HG02870 (cell line): ENCODE data around the gene CPSF6.
"Not testable (repeated sequence)": the region's sequence is repeated elsewhere in the genome, so short reads cannot be mapped to it uniquely, and the experiment has no call there.

ENCODE experiments used
- ATAC-seq: cut with Tn5 transposase; IDR thresholded peaks from one replicate; pipeline ENCODE4 v1.9.1; 2021; ENCODE audit warnings: mild to moderate bottlenecking, moderate library complexity; ENCODE audit not compliant: unreplicated experiment

Gene CPSF6, protein sequence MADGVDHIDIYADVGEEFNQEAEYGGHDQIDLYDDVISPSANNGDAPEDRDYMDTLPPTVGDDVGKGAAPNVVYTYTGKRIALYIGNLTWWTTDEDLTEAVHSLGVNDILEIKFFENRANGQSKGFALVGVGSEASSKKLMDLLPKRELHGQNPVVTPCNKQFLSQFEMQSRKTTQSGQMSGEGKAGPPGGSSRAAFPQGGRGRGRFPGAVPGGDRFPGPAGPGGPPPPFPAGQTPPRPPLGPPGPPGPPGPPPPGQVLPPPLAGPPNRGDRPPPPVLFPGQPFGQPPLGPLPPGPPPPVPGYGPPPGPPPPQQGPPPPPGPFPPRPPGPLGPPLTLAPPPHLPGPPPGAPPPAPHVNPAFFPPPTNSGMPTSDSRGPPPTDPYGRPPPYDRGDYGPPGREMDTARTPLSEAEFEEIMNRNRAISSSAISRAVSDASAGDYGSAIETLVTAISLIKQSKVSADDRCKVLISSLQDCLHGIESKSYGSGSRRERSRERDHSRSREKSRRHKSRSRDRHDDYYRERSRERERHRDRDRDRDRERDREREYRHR

DNA sequence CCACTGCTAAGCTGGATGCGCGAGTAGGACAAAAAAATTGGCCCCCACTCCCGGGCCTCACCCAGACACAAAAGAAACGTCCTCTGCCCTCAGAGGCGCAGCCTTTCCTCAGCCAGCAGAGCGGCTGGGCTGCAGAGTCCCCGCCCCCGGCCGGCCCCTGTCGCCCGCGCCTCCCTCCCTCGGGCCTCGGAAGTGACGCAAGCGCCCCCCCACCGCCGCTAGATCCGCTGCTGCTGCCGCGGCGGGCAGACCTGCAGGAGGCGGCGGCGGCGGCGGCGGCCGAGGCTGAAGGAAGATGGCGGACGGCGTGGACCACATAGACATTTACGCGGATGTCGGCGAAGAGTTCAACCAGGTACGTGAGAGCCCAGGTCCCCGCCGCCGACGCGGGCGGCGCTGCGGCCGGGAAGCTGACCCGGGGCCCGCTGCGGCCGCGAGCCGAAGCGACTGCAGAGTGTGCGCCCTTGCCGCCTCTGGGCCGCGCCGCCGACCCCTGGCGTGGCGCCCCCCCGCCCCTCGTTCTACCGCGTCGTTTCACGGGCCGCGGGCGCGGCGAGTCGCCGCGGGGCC is at the start of gene CPSF6:
Gene CPSF6, plus strand, starts transcription at position 218 of the 570 bp plus-strand sequence. Its CDS starts 78 bp downstream, at position 296.
- ATAC-seq: peak; percentile 84

DNA sequence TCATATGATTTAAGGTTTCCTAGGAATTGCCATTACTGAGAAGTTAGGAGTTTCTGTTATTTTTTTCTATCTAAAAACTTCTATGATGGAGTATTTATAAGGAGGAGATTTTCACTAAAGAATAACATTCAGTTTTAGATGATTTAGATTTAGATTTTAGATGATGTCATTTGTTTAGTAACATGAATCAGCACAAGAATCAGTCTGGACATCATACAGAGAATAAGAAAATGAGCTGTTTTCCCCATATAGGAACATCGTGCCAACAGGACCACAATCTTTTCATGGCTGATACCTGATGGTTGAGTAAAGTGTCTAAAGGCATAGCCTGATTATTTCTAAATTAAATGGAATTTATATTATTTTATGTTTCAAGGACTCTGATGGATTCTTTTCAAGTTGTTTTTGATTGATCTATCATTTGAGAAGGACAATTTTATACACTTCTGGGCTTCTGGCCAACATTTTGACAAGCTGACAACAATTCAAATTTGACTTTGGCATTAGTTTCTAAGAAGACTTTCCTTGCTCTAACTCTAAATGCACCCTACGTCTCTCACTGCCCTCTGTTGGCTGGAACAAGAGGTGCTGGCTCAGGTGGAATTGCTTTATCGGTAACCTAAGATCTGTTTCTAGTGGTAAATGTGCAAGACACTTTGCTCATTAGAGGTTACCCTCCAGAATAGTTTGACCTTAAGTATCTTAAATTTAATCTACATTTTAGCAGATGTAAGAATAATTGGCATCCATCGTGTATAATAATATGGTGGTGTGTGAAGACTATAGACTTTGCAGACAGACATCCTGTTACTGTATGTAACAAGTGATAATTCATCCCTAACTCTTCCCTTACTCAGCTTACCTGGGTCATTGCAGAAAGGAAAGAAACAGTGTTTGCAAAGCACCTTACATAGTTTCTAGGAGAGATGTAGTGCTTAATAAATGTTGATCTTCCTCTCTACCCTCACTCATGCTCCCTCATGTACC is 42.8 kb upstream of the CPSF6 start:
- ATAC-seq: no peak

DNA sequence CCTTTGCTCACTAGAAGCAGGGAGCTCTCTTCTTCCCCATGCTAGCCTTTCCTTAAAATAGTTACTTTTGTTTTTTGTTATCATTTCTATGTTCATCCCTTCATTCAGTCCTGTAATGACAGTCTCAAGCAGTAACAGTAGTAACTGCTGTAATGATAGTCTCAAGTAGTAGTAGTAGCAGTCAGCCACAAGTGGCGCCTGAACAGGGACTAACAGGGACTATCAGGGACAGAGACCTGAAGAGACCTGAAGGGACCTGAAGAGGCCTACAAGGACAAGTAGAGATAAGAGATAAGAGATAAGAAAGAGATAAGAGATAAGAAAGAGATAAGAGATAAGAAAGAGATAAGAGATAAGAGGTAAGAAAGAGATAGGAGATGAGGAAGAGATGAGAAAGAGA is 39.4 kb upstream of the CPSF6 start:
- ATAC-seq: not testable (repeated sequence)

DNA sequence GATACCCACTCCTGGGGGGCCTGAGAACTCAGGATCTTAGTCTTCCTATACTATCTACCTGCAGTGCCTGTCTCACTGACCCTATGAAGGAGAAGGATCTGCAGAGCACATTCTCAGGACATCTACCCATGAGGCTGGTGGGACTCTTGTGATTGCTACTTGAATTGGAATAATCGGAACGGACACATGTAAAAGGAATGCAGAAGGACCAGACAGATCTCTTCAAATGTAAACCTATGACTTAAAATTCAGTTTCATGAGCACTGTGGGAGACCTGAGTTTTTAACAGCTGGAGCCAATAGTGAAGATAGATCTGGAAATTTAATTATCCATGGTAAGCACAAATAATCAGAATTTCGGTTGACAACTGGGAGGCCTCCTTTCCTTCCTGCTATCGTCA is 35.2 kb upstream of the CPSF6 start:
- ATAC-seq: no peak

DNA sequence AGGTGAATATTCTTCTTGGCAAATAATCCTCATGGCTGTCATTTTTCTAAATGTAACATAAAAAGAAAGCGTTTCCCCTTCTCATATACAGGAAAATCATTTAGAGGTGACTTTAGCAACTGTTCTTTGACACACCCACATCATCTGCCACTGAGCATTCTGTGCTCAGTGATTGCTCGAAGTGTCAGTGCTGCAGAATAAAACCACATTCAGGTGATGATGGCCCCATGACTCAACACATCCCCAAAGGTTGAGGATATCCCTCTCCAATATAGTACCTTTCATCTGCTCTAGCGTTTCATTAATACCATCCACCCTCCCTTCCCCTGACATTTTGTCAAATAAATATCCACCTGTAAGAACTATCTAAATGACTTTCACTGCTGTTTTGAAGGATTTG is 28.7 kb upstream of the CPSF6 start:
- no peak for ATAC-seq

DNA sequence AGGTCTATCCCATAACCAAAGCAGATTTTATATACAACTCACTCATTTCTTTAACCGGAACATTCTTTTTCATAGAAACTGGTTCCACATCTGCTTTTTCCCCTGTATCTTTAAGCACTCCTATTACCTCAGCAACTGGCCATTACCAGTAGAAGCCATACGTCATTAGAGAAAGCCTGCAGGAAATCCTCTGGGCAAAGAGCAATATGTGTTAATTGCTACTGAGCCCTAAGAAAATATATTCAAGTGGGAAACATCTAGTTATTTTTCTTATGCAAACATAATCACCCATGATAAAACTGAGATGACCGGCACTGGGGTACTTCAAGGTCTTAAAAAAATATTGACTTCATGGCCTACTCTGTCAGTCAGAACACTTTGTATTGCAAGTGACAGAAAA is 28.2 kb upstream of the CPSF6 start:
- no peak for ATAC-seq

DNA sequence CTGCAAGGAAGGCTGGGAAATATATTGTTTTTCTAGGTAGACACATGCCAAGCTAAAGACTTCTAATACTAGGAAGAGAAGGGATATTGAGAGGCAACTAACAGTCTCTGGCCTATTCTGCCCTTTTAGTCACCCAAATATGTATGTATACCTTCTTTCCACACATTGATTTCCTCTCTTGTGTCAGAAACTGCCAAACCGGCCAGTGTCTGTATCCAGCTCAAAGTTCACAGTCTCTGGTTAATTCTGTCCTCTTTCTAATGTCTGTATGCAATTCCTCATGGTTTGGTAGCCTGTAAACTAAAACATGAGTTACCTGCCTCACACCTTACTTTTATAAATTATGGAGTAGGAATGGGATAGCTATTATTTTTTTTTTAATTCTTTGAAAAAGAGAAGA is 25.2 kb upstream of the CPSF6 start:
- no peak for ATAC-seq

DNA sequence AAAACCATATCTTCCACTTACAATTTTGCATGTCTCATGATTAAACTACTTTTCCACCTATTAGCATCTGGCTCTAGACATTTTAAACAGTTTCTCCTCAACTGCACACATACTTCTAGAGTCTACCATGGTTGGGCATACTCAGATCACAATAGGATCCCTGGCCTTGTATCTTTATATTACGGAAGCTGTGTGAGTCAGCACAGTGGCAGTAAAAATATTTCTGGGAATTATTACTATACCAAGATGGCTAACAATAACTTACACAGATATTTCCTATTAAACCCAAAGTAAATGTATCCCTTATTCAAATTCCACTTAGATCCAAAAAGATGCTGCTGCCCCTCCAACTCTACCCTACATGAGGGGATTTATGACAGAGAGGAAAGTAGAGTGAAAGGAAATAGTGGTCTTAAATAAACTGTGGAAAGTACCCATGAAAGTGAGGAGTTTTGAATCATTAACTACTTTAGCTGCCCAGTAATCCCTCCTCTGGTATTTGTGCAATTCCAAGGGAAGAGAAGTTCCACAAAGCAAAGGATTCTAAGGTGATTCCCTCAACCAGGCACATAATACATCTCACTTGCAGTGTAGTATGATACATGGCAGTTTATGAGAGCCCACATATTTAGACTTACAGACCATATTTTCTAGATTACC is 14.0 kb upstream of the CPSF6 start:
- no peak for ATAC-seq

DNA sequence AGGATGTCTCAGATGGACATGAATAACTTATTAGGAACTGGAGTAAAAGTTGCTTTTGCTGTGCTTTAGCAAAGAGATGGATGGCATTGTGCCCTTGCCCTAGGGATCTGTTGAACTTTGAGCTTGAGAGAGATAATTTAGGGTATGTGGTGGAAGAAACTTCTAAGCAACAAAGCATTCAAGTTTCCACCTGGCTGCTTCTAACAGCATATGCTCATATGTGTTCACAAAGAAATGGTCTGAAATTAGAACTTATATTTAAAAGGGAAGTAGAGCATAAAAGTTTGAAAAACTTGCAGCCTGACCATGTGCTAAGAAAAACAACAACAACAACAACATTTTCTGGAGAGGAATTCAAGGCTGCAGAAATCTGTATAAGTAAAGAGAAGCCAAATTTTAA is 7.9 kb upstream of the CPSF6 start:
- ATAC-seq: no peak

DNA sequence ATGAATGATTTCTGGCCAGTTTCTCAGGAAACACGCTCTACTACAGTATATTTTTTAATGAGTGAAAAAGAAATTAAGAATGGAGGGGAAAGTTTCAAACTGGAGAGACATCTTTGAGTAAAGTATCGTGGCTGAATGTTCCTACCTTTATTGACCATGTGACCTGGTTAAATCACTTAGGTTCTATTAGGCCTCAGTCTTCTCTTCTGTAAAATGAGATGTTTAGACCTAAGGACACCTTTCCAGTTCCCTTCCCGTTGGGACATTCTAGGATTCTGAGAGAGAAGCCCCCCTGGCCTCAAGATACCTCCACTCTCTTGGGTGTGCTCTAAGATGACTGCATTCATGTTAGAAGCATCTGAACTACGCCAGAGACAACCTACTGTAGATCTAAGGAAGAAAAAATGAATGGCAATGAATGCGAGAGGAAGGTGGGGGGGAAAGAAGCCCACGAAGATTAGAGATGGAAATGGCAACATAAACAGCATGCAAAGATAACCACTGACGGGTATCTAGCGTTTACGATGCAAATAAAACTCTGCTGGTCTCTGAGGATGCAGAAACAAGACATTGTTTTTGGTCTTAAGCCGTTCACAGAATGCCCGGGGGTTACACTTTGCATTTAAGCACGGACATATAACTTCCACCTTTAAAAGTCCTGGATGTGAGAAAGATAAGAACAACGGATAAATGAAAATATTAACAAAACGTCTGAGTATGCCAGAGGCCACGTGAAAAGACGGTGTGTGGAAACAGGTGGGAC is 599 bp upstream of the CPSF6 start:
- ATAC-seq: peak; percentile 1

DNA sequence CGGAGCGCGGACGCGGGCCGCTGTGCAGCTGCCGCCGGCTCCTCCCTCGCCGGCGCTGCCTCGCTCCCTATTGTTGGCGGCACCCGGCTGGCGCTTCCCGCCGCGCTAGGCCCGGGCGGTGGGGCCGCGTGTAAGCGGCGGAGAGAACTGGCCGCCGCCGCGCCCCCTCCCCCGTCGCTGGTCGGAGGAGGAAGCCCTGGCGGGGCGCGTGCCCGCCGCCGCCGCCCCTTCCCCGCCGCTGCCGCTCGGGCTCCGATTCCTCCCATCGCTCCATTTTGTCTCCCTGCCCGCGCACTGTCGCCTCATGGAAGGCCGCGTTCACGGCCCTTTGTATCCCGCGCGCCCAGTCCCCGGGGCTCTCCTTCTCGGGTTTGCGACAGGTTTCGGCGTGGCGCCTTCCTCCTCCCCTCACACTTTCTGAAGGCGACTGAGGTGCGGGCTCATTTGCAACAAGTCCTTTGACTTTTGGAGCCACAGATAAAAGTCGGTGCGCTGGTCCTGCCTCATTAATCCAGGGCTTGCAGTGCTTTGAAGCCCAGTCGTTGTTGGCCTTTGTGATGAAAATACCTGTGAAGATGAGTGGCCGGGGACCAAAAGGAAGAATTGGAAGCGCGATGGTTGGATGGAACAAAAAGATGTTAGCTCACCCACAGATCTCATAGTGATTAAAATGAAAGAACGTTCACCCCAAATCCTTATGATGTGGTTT is 707 bp downstream of the CPSF6 start:
- ATAC-seq: peak; percentile 28

DNA sequence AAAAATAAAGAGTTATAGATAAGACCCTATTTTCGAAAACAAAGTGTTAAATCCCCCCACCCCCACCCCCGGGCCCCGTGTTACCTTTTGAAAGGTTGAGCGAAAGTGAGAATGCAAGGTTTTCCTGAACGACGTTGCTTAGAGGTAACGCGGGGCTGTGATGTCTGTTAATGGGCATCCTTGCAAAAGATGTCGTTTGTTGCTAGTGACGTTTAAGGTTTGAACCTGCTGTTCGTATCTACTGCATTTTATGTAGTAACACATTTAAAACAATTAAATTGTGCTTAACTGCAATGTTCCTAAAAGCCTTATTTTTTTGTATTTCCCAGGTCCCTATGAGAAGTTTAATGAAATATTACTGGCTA is 1.2 kb downstream of the CPSF6 start:
- no peak for ATAC-seq

DNA sequence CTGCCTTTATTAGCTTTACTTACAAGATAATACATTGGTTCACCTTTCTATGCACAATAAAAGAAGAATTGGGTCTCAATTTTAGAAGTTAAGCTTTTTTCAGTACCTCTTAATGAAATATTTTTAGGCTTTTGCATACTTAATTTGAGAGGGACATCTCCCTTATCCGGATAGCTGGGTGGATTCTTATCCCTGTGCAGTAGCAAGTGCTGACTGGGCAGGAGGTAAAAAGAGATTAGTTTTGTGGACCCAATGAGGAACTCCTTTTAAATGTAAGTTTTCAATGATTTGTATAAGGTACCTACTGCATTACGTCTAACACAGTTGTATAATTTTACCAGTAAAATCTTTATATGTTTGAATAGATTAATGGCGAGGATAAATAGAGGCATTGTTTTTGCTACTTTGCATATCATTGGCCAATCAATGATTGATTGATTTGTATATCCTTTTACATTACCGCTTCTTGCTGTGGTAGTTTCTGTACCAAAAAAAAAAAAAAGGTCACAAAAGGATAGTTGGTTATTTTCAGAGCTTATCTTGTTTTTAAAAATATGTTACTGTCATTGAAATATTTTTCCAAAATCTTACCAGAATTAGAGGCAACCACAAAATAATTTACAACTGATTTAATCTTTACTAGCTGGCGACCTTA is 2.2 kb downstream of the CPSF6 start:
- no peak for ATAC-seq

DNA sequence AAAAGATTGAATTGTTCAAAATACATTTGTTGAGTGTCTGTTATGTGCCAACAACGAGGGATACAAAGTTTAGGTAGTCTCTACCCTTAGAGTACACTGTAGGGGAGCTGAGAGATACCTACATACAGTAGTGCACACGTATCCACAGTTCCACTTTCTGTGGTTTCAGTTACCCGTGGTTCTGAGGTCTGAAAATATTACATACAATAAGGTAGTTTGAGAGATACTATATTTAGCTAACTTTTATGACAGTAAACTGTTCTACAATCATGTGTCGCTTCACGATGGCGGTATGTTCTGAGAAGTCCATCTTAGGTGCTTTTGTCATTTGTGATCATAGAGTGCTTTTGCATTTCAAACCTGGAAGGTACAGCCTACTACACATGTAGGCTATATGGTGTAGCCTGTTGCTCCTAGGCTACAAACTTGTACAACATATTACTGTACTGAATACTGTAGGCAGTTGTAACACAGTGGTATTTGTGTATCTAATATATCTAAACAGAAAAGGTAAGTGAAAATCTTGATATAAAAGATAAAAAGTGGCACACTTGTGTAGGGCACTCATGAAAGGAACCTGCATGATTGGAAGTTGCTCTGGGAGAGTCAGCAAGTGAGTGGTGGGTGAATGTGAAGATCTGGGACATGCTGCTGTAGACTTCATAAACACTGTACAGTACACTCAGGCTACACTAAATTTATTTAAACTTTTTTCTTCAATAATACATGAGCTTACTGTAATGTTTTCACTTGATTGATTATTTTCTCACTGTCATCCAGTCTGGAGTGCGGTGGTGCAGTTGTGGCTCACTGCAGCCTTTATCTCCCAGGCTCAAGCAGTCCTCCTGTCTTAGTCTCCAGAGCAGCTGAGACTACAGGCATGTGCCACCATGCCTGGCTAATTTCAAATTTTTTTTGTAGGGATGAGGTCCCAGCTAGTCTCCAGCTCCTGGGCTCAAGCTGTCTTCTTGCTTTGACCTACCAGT is 4.0 kb downstream of the CPSF6 start:
- ATAC-seq: peak; percentile 48

DNA sequence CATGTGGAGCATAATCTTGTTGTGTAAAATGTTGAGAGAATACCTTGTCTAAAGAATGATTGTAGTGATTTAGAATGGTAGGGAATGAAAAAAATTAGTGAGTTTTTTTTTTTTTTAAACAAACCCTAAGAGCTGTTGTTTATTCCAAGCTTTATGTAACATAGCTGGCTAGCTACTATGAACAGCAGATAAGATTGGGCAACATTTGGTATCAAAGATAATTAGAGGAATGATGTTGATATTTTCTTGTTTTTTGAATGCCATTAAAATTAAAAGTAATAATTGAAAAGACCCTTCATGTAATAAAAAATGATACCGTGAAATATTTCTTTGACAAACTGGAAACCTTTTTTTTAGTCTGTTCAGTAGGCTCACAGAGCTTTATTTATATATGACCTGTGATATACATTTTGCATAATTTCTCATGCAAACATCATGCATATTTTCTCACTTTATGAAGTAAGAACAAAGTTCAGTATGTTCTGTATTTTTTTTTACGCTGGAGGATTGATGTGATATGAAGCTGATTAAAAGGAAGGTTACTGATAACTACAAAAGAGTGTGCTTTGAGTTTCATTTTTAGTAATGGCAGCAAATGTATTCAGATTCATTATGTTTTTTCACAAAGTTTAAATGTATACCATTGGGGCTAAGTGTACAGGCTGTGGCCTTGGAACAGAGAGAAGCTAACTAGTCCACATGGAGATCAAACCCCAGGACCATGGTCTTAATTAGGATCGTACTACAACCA is 8.1 kb downstream of the CPSF6 start:
- no peak for ATAC-seq

DNA sequence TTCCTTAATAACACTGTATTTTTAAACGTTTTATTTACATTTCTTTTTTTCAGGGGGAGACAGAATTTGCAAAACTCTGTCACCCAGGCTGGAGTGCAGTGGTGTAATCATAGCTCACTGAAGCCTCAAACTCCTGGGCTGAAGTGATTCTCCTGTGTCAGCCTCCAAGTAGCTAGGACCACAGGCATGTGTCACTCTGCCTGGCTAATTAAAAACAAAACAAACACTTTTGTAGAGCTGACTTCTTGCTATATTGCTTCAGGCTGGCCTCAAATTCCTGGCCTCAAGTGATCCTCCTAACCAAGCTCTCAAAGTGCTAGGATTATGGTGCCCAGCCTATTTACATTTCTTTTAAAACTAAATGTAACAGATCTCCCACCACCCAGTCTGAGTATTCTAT is 12.7 kb downstream of the CPSF6 start:
- no peak for ATAC-seq

DNA sequence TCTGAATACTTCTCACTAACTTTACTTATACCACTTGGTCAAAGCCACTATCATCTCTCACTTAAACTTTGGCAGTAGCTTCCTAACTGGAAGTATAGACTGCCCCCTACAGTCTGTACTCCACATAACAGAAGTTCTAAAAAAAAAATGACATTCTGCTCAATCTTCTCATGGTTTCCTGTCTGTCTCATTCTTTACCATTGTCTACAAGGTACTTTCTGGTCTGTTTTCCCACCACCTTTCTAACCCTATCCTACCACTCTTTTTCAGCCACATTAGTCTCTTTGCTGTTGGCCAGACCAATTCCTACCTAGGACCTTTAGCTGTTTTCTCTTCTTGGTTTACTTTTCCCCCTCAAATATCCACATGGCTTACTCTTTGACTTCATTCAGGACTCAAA is 14.7 kb downstream of the CPSF6 start:
- no peak for ATAC-seq
